ENCODE results near the gene IRX3.

DNA sequence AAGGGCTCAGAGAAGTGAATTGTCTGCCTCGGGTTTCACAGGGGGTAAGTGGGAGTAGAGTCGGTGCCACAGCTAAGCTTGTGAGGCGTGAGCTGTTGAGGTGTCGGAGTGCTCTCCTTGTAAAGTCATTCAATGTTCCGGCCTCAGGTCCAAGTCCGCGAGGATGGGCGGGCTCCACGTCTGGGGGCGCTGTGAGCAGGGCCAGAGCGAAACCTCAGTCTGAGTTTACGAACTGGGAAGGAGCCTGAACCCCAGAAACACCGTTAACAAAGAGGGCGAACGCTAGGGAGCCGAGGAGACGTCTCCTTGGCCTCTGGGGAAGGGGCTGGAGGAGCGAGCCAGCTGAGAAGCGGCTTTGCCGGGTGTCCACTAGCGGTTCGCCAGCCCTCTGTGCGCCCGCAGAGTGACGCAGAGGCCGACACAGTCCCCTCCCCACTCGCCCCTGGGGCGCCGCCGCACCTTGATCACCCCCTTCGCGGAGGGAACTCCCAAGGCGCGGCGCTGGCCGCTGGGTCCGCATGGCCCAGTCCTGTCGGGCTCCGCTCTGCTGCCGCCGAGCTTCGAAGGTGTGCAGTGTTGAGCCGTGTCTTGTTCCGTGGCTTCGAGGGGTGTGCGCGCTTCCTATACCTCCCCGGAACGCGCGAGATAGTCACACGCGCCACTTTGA is 4.9 kb downstream of the IRX3 start:
- TF ChIP-seq, protein P1, sequence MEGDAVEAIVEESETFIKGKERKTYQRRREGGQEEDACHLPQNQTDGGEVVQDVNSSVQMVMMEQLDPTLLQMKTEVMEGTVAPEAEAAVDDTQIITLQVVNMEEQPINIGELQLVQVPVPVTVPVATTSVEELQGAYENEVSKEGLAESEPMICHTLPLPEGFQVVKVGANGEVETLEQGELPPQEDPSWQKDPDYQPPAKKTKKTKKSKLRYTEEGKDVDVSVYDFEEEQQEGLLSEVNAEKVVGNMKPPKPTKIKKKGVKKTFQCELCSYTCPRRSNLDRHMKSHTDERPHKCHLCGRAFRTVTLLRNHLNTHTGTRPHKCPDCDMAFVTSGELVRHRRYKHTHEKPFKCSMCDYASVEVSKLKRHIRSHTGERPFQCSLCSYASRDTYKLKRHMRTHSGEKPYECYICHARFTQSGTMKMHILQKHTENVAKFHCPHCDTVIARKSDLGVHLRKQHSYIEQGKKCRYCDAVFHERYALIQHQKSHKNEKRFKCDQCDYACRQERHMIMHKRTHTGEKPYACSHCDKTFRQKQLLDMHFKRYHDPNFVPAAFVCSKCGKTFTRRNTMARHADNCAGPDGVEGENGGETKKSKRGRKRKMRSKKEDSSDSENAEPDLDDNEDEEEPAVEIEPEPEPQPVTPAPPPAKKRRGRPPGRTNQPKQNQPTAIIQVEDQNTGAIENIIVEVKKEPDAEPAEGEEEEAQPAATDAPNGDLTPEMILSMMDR (IDR thresholded peaks at IDR 0.05): no peak
- no peak for TF ChIP-seq POLR2A (IDR thresholded peaks at IDR 0.05)

Data from right lobe of liver (tissue), 4 donors.